H9 (cell line): ENCODE results near the gene HSPB1. TPM values are rescaled to one million over a fixed set of nuclear protein-coding genes. Genes with fewer than 3 reads are reported as not detected.

Experiments used
- DNase-seq: peaks from one replicate; pipeline ENCODE4 v3.0.0-alpha.2; 2017
- H2AFZ ChIP-seq: one replicate; pipeline ENCODE4 v1.6.1; 2013; ENCODE audit warnings: mild to moderate bottlenecking, low read length, control low read depth, moderate library complexity
- H2AK5ac ChIP-seq: 2 replicates; pipeline ENCODE4 v1.6.1; 2013; ENCODE audit warnings: low read length, control low read depth, mixed read lengths; ENCODE audit not compliant: insufficient read length
- H2BK120ac ChIP-seq: one replicate; pipeline ENCODE4 v1.6.1; 2013; ENCODE audit warnings: low read depth, mild to moderate bottlenecking, low read length, control low read depth, inconsistent platforms; ENCODE audit not compliant: poor library complexity, severe bottlenecking
- H2BK12ac ChIP-seq: 2 replicates; pipeline ENCODE4 v1.6.1; 2013; ENCODE audit warnings: low read length, control low read depth, mixed read lengths, low read depth; ENCODE audit not compliant: insufficient read length
- H2BK15ac ChIP-seq: 2 replicates; pipeline ENCODE4 v1.6.1; 2013; ENCODE audit warnings: low read depth, low read length, control low read depth
- H2BK20ac ChIP-seq: one replicate; pipeline ENCODE4 v1.6.1; 2013; ENCODE audit warnings: low read depth, mild to moderate bottlenecking, low read length, control low read depth, inconsistent platforms; ENCODE audit not compliant: poor library complexity, severe bottlenecking
- H2BK5ac ChIP-seq: 2 replicates; pipeline ENCODE4 v1.6.1; 2013; ENCODE audit warnings: low read length, control low read depth, mixed read lengths; ENCODE audit not compliant: insufficient read length
- H3K14ac ChIP-seq: 2 replicates; pipeline ENCODE4 v1.6.1; 2013; ENCODE audit warnings: low read length, control low read depth; ENCODE audit not compliant: insufficient read depth
- H3K18ac ChIP-seq: 2 replicates; pipeline ENCODE4 v1.6.1; 2013; ENCODE audit warnings: low read depth, mild to moderate bottlenecking, mixed read lengths, low read length, control low read depth; ENCODE audit not compliant: insufficient read length
- H3K23ac ChIP-seq: 2 replicates; pipeline ENCODE4 v1.6.1; 2013; ENCODE audit warnings: low read length, control low read depth, mixed read lengths, low read depth; ENCODE audit not compliant: insufficient read length
- H3K23me2 ChIP-seq: 2 replicates; pipeline ENCODE4 v1.6.1; 2013; ENCODE audit warnings: low read depth, mild to moderate bottlenecking, mixed read lengths, low read length, control low read depth; ENCODE audit not compliant: insufficient read length, poor library complexity, severe bottlenecking
- H3K27ac ChIP-seq: 2 replicates; pipeline ENCODE4 v1.5.1; 2013; ENCODE audit warnings: low read length, control low read depth, mixed read lengths, low read depth; ENCODE audit not compliant: insufficient read length
- H3K27me3 ChIP-seq: 2 replicates; pipeline ENCODE4 v1.6.1; 2013; ENCODE audit warnings: low read length, control low read depth, inconsistent platforms; ENCODE audit not compliant: insufficient read depth
- H3K4ac ChIP-seq: 2 replicates; pipeline ENCODE4 v1.6.1; 2013; ENCODE audit warnings: low read depth, mild to moderate bottlenecking, control low read depth, inconsistent platforms, low read length, moderate library complexity
- H3K4me1 ChIP-seq: 2 replicates; pipeline ENCODE4 v1.6.1; 2013; ENCODE audit warnings: low read length, control low read depth, inconsistent platforms; ENCODE audit not compliant: insufficient read depth
- H3K4me2 ChIP-seq: 2 replicates; pipeline ENCODE4 v1.6.1; 2013; ENCODE audit warnings: low read length, control low read depth, mixed read lengths; ENCODE audit not compliant: insufficient read length, insufficient read depth
- H3K56ac ChIP-seq: 2 replicates; pipeline ENCODE4 v1.6.1; 2013; ENCODE audit warnings: low read depth, mild to moderate bottlenecking, mixed read lengths, low read length, control low read depth; ENCODE audit not compliant: insufficient read length
- H3K79me1 ChIP-seq: 2 replicates; pipeline ENCODE4 v1.6.1; 2013; ENCODE audit warnings: low read depth, mild to moderate bottlenecking, moderate library complexity, low read length, control low read depth, inconsistent platforms; ENCODE audit not compliant: insufficient read depth, poor library complexity, severe bottlenecking
- H3K79me2 ChIP-seq: 2 replicates; pipeline ENCODE4 v1.6.1; 2013; ENCODE audit warnings: low read length, control low read depth, inconsistent platforms; ENCODE audit not compliant: insufficient read depth
- H3K9ac ChIP-seq: 2 replicates; pipeline ENCODE4 v1.6.1; 2013; ENCODE audit warnings: low read length, control low read depth, mixed read lengths; ENCODE audit not compliant: insufficient read length; ENCODE audit errors: extremely low read depth
- H3K9me3 ChIP-seq: one replicate; pipeline ENCODE4 v1.6.1; 2013; ENCODE audit warnings: low read depth, low read length, inconsistent platforms; ENCODE audit not compliant: control insufficient read depth
- H3T11ph ChIP-seq: one replicate; pipeline ENCODE4 v1.6.1; 2013; ENCODE audit warnings: mild to moderate bottlenecking, low read length, control low read depth, inconsistent platforms
- H4K20me1 ChIP-seq: one replicate; pipeline ENCODE4 v1.6.1; 2013; ENCODE audit not compliant: control insufficient read depth, insufficient read length, insufficient read depth
- H4K5ac ChIP-seq: 2 replicates; pipeline ENCODE4 v1.6.1; 2013; ENCODE audit warnings: low read depth, mild to moderate bottlenecking, mixed read lengths, low read length, control low read depth; ENCODE audit not compliant: insufficient read length
- H4K8ac ChIP-seq: replicated peaks from 2 replicates; pipeline ENCODE4 v1.6.1; 2013; ENCODE audit warnings: low read length, control low read depth, mixed read lengths, low read depth; ENCODE audit not compliant: insufficient read length
- H4K91ac ChIP-seq: 2 replicates; pipeline ENCODE4 v1.6.1; 2013; ENCODE audit warnings: low read depth, mild to moderate bottlenecking, moderate library complexity, mixed read lengths, low read length, control low read depth; ENCODE audit not compliant: insufficient read length
- H3K27ac Mint-ChIP-seq, 3 experiments: 2 replicates in 2 of 3; 3 replicates in 1 of 3; pipeline ENCODE4 v1.8.0; 2020 to 2021; ENCODE audit warnings: mixed read lengths in 3 of 3, mild to moderate bottlenecking in 1 of 3, moderate library complexity in 1 of 3
- H3K27me3 Mint-ChIP-seq: 2 replicates; pipeline ENCODE4 v1.8.0; 2021; ENCODE audit warnings: low read depth, mild to moderate bottlenecking, moderate library complexity, mixed read lengths
- H3K36me3 Mint-ChIP-seq, 3 experiments: 2 replicates in 2 of 3; 3 replicates in 1 of 3; pipeline ENCODE4 v1.8.0; 2020 to 2021; ENCODE audit warnings: low read depth in 3 of 3, mixed read lengths in 3 of 3; ENCODE audit not compliant: insufficient read depth in 1 of 3
- H3K4me1 Mint-ChIP-seq, 2 experiments: 2 replicates each; pipeline ENCODE4 v1.8.0; 2020; ENCODE audit warnings: mixed read lengths in 2 of 2
- H3K4me3 Mint-ChIP-seq, 2 experiments: 2 replicates in 1 of 2; 3 replicates in 1 of 2; pipeline ENCODE4 v1.8.0; 2020 to 2021; ENCODE audit warnings: mild to moderate bottlenecking in 2 of 2, mixed read lengths in 2 of 2, moderate library complexity in 1 of 2
- H3K9me3 Mint-ChIP-seq, 2 experiments: 2 replicates in 1 of 2; 3 replicates in 1 of 2; pipeline ENCODE4 v1.8.0; 2020; ENCODE audit warnings: mild to moderate bottlenecking in 2 of 2, mixed read lengths in 2 of 2, moderate library complexity in 1 of 2
- CTCF ChIP-seq: fragments of 200-600 bp; sonication (generic); conservative IDR thresholded peaks from 3 replicates; pipeline ENCODE4 v1.8.0; 2021; ENCODE audit warnings: antibody characterized with exemption, mild to moderate bottlenecking
- WGBS: extraction: QIAGEN DNeasy Blood & Tissue Kit; methylation state at CpG from one replicate; pipeline ENCODE4 v1.1.7; 2013; ENCODE audit warnings: missing lambda C conversion rate, low lambda C conversion rate, mixed read lengths; ENCODE audit not compliant: insufficient read length; ENCODE audit errors: extremely low coverage; 5-methylcytosine and 5-hydroxymethylcytosine counted together
- total RNA-seq: library from RNA; stranded (reverse); gene quantifications from 2 replicates; pipeline ENCODE4 v1.2.1, GENCODE V29; 2021

Gene HSPB1
- total RNA-seq, 1 experiment from 2014 or later: 186 TPM

- WGBS: no CpG with 5 or more reads among the region's 28 CpGs
- Histone ChIP-seq H2BK15ac (no peak overlapping the region), H3K14ac (no peak overlapping the region), H3K9ac (no peak overlapping the region), H3K79me1 (no peaks in the 10 kb centered on the region), H3T11ph (no peak overlapping the region), H3K18ac (peak overlapping the region; percentile 22), H3K9me3 (no peaks in the 10 kb centered on the region), H3K79me2 (no peaks in the 10 kb centered on the region), H4K20me1 (no peaks in the 10 kb centered on the region), H2BK12ac (no peak overlapping the region), H4K5ac (no peak overlapping the region), H2AK5ac (no peak overlapping the region), H3K23me2 (peaks cover 3% of the 10 kb centered on the region), H2BK5ac (no peak overlapping the region), H3K27me3 (no peaks in the 10 kb centered on the region), H3K56ac (no peak overlapping the region), H3K4me2 (peak overlapping the region; percentile 61), H4K91ac (no peak overlapping the region), H4K8ac (no peak overlapping the region), H3K27ac (no peak overlapping the region), H2BK20ac (no peak overlapping the region), H3K4me1 (peaks cover 8% of the 10 kb centered on the region; the same call in 1 of the 2 replicates), H3K23ac (no peak overlapping the region), H3K4ac (no peak overlapping the region), H2BK120ac (no peak overlapping the region), H2AFZ (no peak overlapping the region)
- no peak for TF ChIP-seq CTCF
- peaks cover 3 to 12% (median 11%) of the 10 kb centered on the region in 3 experiments for H3K36me3 Mint-ChIP-seq
- H3K4me3 Mint-ChIP-seq: peak overlapping the region; percentile 73 to 79
- H3K27me3 Mint-ChIP-seq: no peaks in the 10 kb centered on the region; the same call in none of the 2 replicates
- H3K4me1 Mint-ChIP-seq: peaks cover 22 to 37% of the 10 kb centered on the region in 2 experiments
- H3K27ac Mint-ChIP-seq: peak overlapping the region in 1 of 3 experiments; percentile 87; a peak in 2 of 7 replicates
- no peaks in the 10 kb centered on the region for H3K9me3 Mint-ChIP-seq
- DNase-seq: peak; percentile 98
These were observed 42.2 kb upstream of the HSPB1 start for GRCh38 chr7:76260171-76260703.
